ENCODE data around the gene PCDHGA10. TPM values are rescaled to one million over a fixed set of nuclear protein-coding genes. Genes with fewer than 3 reads are reported as not detected.

Gene PCDHGA10
- 22.4 and 24.0 TPM in 2 replicates for total RNA-seq
- long read RNA-seq, full-length matches to known transcripts: 7 of 7 reads
- long read RNA-seq, partial matches to known transcripts: 0 of 7 reads
- long read RNA-seq, other reads (novel, unspliced or antisense): 0 of 7 reads

- peak within 1 kb of the TSS; percentile 84 for H3K27ac Mint-ChIP-seq (ENCODE audit: unreplicated experiment)
- H3K27me3 Mint-ChIP-seq (ENCODE audit: unreplicated experiment): no peaks in the 10 kb centered on the region
- no peak for DNase-seq (ENCODE audit: extremely low spot score, unreplicated experiment)
- peaks cover 31% of the 10 kb centered on the region for H3K9me3 Mint-ChIP-seq (ENCODE audit: unreplicated experiment)
- peaks cover 68% of the 10 kb centered on the region for H3K36me3 Mint-ChIP-seq (ENCODE audit: unreplicated experiment)
- H3K4me1 Mint-ChIP-seq (ENCODE audit: unreplicated experiment): peaks cover 24% of the 10 kb centered on the region
- TF ChIP-seq CTCF (IDR thresholded peaks at IDR 0.05): peak; percentile 62
- H3K4me3 Mint-ChIP-seq (ENCODE audit: unreplicated experiment): peak within 1 kb of the TSS; percentile 76
These were observed at the start of gene PCDHGA10 for GRCh38 chr5:141412854-141413539. PCDHGA10 (plus strand) TSS chr5:141412987; CDS start chr5:141413176, 189 bp downstream.

- no peak for TF ChIP-seq CTCF (IDR thresholded peaks at IDR 0.05)
- no peak for DNase-seq (ENCODE audit: extremely low spot score, unreplicated experiment)
These were observed 48.7 kb upstream of the PCDHGA10 start, which contains the start of gene PCDHGA5 for GRCh38 chr5:141363952-141364660. PCDHGA5 (plus strand) TSS chr5:141364162; CDS start chr5:141364331, 169 bp downstream.

GRCh38 chr5:141366016-141366896 lies 46.5 kb upstream of the PCDHGA10 start:
- no peaks in the 10 kb centered on the region for H3K27me3 Mint-ChIP-seq (ENCODE audit: unreplicated experiment)
- H3K4me3 Mint-ChIP-seq (ENCODE audit: unreplicated experiment): no peak overlapping the region
- H3K36me3 Mint-ChIP-seq (ENCODE audit: unreplicated experiment): no peaks in the 10 kb centered on the region
- H3K4me1 Mint-ChIP-seq (ENCODE audit: unreplicated experiment): no peaks in the 10 kb centered on the region
- peaks cover 17% of the 10 kb centered on the region for H3K9me3 Mint-ChIP-seq (ENCODE audit: unreplicated experiment)
- TF ChIP-seq CTCF (IDR thresholded peaks at IDR 0.05): no peak
- no peak overlapping the region for H3K27ac Mint-ChIP-seq (ENCODE audit: unreplicated experiment)
- DNase-seq (ENCODE audit: extremely low spot score, unreplicated experiment): no peak

More at GRCh38 chr5:141363952-141364660, 48.7 kb upstream of the PCDHGA10 start, which contains the start of gene PCDHGA5:
- no peak within 1 kb of the TSS for H3K27ac Mint-ChIP-seq (ENCODE audit: unreplicated experiment)
- peaks cover 26% of the 10 kb centered on the region for H3K9me3 Mint-ChIP-seq (ENCODE audit: unreplicated experiment)
- no peaks in the 10 kb centered on the region for H3K36me3 Mint-ChIP-seq (ENCODE audit: unreplicated experiment)
- H3K4me1 Mint-ChIP-seq (ENCODE audit: unreplicated experiment): no peaks in the 10 kb centered on the region
- no peak within 1 kb of the TSS for H3K4me3 Mint-ChIP-seq (ENCODE audit: unreplicated experiment)
- no peaks in the 10 kb centered on the region for H3K27me3 Mint-ChIP-seq (ENCODE audit: unreplicated experiment)

- peaks cover 18% of the 10 kb centered on the region for H3K9me3 Mint-ChIP-seq (ENCODE audit: unreplicated experiment)
- H3K27ac Mint-ChIP-seq (ENCODE audit: unreplicated experiment): no peak within 1 kb of the TSS
- TF ChIP-seq CTCF (IDR thresholded peaks at IDR 0.05): no peak
- no peaks in the 10 kb centered on the region for H3K36me3 Mint-ChIP-seq (ENCODE audit: unreplicated experiment)
- H3K4me3 Mint-ChIP-seq (ENCODE audit: unreplicated experiment): no peak within 1 kb of the TSS
- no peak for DNase-seq (ENCODE audit: extremely low spot score, unreplicated experiment)
- no peaks in the 10 kb centered on the region for H3K27me3 Mint-ChIP-seq (ENCODE audit: unreplicated experiment)
- H3K4me1 Mint-ChIP-seq (ENCODE audit: unreplicated experiment): no peaks in the 10 kb centered on the region
These were observed 42.6 kb upstream of the PCDHGA10 start, which contains the start of gene PCDHGB3 for GRCh38 chr5:141369994-141370848. PCDHGB3 (plus strand) TSS chr5:141370242; CDS start chr5:141370395, 153 bp downstream.
